GM21723 (cell line): ENCODE results near the gene KCNIP1.
"Not testable (repeated sequence)": the region's sequence is repeated elsewhere in the genome, so short reads cannot be mapped to it uniquely, and the experiment has no call there.

Source experiments
- ATAC-seq: cut with Tn5 transposase; IDR thresholded peaks from one replicate; pipeline ENCODE4 v1.9.1; 2021; ENCODE audit warnings: mild to moderate bottlenecking, moderate library complexity; ENCODE audit not compliant: unreplicated experiment

The KCNIP1 gene

DNA sequence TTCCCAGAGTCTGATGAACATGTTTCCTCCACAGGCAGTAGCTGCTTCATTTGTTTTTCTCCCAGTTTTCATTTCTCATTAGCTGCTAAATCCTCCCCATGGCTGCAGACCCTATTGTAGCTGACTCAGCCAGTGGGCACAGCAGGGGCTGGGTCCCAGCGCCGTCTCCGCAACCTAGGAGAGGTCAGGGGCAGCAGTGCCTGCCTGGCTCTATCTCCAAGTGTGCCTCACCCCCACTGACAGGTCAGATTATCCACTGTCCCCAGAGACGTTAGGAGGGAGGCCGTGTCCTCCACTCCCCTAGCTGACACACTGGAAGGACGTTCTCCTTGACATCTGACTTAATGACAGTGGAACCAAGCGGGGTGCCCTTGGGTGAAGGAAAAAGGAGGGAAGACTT lies 31.1 kb downstream of the KCNIP1 start:
- ATAC-seq: no peak

DNA sequence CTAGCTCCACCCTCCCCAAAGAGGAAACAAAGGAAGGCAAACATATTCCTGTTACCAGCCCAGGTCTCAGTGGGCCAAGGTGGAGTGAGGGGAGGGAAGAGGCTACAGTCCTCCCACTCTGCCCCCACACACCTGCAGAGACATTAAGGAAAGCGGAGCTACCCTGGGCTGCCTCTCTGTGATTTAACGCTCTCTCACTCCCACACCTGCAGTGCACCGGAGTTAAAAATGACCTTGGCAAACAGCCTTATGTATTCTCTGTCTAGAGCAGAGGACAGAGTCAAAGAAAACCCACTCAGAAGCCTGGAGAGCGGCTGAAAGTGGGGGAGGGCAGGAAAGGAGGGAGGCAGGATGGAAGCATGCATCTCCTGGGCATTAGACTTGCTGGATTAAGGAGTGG lies 32.7 kb downstream of the KCNIP1 start:
- ATAC-seq: no peak

DNA sequence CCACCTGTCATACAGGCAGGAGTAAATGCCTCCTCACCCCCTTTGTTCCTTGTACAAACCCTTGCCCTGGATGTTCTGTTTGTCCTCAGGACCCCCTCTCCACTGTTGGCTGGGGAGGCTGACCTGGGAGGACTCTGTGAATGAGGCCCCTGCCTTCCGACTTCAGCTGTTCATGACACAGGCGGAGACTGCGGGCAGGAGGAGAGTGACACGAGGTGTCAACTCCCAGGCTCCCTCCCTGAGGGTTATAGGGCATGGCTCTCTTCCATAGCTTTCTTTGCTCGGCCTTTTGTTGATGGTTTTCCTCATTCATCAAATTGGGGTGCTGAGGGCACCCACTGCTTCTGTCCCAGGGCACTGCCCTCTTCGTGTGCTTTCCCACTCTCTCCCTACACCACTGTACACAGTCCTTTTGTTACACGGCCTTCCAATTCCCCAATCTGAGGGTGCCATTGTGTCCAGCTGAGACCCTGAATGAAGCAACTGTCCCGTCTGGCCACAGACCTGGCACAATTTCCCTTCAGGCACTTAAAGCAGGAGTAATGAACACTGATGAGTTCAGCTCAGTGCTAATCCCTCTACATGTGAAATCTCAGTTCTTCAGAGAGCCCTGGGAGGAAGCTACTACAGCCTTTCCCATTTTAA lies 33.8 kb downstream of the KCNIP1 start:
- ATAC-seq: no peak

DNA sequence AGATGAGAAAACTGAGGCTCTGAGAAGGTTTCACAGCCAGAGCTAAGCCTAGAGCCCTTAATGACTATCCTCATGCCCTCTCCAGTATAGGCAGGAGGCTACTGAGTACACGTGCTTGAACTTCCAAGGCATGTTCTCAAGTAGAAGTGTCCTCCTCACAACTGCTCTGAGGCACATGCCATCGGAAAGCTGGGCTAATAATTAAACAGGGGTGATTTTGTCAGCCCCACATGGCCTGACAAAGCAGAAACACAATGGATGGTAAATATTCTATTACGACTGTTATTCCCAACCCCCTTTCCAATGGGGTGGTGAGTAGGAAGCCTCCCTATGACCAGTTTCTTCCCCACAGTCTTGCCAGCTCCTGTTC lies 34.3 kb downstream of the KCNIP1 start:
- no peak for ATAC-seq

DNA sequence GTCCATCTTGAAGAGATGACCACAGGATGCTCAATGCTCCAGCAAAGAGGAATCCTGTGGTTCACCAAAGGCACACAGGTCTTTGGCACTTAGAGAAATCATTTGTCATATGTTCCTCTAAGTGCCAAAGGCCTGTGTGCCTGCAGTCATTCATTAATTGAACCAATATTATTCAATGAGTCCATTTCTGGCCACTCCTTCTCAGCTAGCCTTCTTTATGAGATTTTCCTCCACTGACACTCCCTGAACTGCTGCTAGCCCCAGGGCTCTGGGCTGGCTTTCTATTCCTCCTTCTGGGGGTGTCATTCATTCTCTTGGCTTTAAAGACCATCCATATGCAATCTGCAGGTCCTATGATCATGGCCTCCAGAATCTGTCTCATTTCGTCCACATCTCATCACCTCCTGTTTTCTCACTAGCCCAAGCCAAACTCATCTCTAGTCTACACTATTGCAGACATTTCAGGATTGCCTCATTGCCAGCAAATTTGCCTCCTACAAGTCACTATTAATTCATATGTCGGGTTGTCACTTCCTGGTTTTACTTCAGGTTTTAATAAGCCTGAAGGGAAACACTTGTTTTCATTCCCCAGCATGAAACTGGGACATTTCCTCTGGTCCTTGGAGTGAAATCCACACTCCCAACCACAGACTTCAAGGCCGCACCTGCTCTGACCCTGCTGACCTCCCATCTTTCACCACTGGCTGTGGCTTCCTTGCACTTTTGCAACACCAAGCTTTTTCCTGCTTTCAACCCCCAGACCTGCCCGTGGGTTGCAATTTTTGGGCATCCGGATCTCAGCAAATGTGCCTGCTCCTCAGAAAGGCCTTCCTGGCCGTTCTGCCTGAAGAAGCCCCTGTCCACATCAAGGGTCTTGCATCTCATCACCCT lies 35.1 kb downstream of the KCNIP1 start:
- no peak for ATAC-seq

DNA sequence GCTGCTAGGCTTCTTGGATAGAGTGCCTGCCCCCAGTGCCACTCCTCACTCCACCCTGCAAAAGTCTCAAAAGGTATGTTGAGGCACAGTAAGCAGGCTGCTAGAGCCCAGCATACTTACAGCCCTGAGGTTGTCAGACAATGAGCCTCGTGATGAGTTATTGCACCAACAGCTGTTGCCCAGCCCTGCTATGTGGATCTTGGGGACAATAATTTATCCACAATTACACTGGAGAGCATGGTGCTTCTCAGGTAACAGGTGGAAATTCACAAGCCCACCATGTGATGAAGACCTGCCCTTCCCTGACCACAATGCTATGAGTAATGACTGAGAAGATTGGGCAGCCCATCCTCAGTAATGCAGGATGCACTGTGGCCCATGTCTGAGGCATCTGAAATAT lies 36.5 kb downstream of the KCNIP1 start:
- ATAC-seq: no peak

DNA sequence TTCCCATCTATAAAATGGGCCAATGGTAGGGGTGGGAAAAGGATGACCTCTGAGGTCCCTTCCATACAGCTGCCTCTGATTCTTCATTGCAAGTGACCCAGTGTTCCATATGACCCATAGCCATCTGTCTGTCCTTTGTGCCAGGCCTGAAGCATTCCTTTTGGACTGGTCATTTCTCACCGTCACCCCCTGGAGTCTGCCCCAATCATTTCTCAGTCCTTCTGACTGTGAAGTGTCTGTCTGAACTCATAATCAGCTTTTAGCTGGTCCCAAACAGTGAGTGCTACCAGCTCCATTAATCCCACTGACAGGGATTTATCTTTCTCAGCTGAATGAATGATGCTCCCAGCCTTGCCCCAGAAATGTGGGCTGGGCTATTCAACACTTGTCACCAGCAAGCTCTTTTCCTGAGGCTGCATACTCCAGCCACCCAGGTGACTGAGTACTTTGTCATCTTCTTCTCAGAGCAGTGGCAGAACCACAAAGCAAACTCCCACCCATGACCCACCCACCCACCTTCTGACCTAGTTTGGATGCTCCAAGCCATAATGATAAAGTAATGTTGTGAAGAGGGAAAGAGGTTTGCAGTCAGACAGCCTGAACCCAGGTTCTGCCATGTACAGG lies 37.4 kb downstream of the KCNIP1 start:
- ATAC-seq: no peak

DNA sequence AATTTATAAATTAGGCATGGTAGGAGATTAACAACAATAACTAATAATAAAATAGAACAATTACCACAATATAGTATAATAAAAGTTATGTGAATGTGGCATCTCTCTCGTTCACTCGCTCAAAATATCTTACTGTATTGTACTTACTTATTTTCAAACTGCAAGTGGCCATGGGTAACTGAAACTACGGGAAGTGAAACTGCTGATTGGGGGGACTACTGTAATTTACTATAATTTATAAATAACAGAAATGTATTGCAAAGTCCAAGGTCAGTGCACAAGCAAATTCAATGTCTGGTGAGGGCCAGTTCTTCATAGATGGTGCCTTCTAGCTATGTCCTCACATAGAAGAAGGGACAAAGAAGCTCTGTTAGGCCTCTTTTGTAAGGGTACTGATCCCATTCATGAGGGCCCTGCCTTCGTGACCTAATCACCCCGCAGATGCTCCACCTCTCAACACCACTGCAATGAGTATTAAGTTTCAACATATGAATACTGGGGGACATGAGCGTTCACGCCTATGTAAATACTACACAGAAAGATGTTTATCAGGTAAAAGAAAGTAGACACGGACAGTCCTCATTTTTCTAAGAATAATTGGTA lies 39.0 kb downstream of the KCNIP1 start:
- ATAC-seq: no peak

DNA sequence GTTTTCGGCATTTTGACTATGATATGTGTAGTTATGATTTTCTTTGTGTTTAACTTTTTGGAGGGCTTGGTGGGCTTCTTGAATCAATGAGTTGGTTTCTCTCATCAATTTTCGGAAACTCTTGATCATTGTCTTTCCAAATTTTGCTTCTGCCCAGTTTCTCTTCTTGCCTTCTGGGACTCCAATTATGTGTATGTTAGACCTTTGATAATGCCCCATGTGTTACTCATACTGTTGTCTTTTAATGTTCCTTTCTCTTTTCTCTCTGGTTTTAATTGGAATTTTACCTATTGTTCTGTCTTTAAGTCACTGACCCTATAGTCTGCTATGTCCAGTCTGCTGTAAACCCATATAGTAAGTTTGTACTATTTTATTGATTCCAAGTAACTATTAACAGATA lies 41.5 kb downstream of the KCNIP1 start:
- no peak for ATAC-seq

DNA sequence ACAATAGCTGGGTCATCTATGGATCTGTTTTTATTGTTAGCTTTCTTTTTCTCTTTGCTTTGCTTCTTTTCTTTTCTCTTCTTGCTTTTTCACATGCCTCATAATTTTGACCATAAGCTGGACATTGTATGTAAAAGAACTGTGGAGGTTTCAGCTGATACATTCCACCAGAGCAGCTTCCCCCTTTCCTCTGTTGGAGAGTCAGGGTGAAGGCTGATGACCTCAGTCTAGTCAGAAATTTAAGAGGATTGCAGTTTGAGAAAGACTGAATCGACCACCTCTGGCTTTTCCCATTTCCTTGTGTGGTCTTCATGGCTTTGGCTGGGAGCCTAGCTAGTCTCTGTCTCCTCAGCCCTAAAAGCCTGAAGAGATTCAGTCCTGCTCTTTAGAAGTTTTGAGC lies 42.0 kb downstream of the KCNIP1 start:
- no peak for ATAC-seq

DNA sequence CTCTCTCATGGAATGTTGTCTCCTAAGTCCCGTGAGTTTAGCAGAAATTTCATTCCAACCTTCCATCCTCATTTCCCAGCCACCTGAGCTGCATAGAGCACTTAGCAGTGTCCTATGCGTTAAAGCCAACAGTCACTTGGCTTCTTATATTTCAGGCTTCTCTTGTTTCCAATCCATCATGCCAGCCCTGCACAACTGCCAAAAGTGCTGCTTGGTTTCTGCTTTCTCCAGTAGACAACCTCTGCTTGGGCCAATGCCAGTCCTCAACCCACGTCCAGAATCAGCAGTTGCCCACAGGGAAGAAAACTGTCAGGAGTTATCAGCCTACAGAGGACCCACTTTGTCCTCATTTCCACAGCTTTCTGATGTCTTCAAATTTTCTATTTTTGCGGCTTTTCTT lies 42.5 kb downstream of the KCNIP1 start:
- no peak for ATAC-seq

DNA sequence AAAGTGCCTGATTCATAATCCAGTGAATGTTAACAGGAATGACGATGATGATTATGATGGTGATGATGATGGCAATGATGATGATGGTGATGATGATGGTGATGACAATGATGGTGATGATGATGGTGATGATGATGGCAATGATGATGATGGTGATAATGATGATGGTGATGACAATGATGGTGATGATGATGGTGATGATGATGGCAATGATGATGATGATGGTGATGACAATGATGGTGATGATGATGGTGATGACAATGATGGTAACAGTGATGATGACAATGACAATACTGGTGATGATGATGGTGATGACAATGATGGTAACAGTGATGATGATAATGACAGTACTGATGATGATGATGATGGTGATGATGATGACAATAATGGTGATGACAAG lies 46.6 kb downstream of the KCNIP1 start:
- ATAC-seq: not testable (repeated sequence)

DNA sequence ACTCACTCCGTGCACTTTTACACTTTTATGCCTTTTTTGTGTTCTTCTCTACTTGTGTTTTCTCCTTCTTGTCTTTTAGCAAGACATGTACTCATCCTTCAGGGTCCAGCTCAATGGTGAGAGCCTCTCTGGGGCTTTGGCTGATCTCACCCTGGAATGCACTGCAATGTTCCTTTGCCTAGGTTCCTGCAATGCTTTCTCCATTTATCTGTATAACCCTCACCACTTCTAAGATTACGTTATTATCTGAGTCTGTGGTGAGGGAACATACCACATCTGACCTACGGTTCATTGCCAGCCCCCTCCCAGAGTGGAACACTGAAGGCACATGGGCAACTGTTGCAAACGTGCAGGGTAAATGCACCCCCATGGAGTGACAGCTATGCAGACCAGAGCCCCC lies 47.3 kb downstream of the KCNIP1 start:
- ATAC-seq: no peak

DNA sequence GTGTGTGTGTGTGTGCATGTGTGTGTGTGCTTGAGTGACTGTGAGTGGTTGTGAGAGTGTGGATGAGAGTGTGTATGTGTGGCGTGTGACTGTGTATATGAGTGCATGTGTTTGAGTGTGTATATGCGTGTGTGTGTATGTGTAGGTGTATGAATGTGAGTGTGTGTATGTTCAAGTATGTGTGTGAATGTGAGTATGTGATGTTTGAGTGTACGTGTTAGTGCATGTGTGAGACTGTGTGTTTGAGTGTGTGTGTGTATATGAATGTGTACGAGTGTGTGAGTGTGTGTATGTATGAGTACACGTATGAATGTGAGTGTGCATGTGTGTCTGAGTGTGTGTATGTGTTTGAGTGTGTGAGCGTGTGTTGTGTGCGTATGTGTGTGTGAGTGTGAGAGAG lies 47.8 kb downstream of the KCNIP1 start:
- no peak for ATAC-seq

DNA sequence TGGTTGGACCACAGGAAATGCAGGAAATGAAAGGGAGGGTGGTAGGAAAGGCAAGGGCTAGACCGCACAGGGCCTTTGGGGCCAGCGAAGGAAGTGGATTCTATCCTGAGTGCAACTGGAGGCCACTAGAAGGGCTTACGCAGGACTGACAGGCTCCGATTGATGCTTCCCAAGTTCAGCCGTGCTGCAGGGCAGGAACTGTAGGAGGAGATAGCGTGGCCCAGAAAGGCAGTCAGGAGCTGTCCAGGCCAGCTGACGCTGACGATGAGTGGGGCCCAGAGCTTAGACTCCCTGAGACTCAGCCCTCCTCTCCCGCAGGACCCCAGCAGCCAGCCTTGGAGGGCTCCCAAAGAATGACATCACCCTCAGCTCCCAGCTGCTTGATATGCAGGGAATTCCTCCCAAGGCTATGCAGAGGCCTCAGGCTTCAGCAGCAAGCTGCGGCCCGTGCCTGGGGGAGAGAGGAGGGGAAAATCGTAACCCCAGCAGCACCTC lies 48.8 kb downstream of the KCNIP1 start:
- ATAC-seq: no peak

DNA sequence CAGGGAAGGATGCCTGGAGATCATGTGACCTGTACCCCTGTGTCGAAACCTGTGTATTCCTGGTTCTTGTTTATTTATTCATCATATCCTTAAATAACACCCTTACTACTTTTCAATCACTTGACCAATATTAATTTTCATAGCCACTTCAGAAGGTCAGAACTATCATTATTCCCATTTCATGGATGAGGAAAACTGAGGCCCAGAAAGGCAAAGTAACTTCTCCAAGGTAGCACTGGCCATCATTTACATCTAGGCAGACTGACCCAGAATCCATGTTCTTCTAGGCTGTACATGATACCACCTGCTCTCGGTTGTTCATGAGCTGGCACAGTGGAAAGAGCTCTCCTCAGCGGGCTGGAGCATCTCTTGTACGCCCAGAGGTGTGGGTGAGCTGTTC lies 49.4 kb downstream of the KCNIP1 start:
- no peak for ATAC-seq

DNA sequence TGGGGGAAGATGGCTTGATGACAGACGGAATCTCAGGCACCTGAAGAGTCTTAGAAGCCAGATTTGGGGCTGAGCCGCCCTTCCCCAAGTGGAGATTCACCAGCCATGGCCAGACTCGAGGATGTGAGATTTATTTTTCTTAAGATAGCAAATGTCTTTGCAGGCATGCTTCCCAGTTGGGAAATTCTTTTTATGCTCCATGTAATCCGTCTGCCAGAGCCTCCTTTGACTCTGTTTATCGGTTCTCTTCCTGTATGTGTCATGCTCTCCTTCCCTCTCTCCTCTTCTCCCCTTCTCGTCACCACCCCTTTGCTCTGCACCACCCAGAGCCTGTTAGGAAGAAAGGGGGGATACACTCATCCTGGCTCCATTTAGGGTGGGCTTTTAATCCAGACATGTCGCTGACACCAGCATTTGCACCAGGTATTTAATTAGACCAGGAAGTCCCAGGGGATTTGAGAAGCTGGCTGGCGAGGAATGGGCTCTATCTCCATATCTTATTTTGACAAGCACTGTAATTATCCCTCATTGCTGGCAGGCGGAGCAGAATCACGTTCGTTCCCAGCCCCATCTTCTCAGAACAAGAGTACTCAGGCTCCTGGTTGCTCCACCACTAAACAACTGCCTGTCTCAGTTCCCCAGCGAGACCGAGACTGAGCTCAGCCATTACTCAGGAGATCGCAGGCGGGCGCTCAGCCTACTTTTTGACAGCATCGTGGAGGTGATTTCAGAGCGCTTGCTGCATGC lies 50.9 kb downstream of the KCNIP1 start:
- ATAC-seq: no peak

DNA sequence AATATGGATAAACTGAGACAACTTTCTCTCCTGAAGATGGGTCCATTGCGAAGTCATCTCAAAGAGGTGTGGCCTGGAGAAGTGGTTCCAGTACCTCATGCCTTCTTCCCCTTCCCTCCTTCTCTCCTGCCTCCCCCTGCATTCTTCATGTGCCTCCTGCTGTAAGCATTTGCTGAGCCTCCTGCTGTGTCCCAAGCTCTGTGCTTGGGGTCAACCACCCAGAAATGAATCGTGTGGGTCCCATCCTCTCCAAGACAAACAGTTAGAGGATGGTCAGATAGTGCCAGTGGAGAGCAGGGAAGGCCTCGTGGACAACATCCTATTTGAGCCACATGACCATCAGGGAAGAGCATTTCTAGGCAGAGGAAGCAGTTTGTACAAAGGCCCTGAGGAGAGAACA lies 53.5 kb downstream of the KCNIP1 start:
- no peak for ATAC-seq

DNA sequence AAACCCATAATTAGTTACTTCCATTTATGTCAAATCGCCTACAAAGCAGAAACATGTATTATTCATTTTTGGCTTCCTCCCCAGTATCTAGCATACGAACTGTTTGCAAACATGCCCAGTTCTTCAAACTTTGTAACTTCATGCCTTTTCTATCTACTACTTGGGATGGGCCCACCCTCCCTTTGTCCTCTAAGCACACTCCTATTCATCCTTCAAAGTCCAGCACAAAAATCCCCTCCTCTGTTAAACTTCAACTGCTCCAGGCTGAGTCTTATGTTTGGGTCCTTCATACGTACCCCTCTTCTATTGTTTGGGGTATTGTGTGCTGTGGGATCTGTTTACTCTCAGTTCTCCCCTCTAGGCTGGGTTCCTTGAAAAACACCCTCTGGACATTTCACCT lies 55.5 kb downstream of the KCNIP1 start:
- no peak for ATAC-seq

DNA sequence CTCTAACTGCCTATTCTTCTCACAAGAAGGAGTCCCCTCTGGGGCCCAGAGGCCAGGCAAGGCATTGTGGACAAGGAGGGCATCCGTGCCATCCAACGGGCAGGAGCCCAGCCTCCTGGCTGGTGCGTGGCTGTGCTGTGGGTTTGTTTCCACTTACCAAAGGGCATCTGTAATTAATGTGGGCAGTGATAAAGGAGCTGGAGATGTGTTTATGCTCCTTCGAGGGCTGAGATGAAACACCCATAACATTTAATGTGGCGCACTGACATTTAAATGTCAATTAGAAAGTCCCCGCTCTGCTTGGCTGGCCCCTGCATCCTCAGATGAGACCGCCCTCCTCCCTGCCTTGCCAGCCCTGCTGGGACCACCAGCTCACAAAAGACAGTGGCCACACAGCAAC lies 57.1 kb downstream of the KCNIP1 start:
- ATAC-seq: no peak
